Hepatocyte (in vitro differentiated cells): ENCODE measurements around the gene RAP1GAP. TPM values are rescaled to one million over a fixed set of nuclear protein-coding genes. Genes with fewer than 3 reads are reported as not detected.

Source experiments
- DNase-seq: peaks from one replicate; pipeline ENCODE4 v3.0.0-alpha.2; 2016; ENCODE audit warnings: low spot score
- H2AFZ ChIP-seq: fragments of 200-600 bp; sonication (generic); 2 replicates; pipeline ENCODE4 v1.6.0; 2016; ENCODE audit warnings: antibody characterized with exemption, mild to moderate bottlenecking
- H3K27ac ChIP-seq: fragments of 200-600 bp; sonication (generic); 2 replicates; pipeline ENCODE4 v1.5.1; 2016; ENCODE audit warnings: mild to moderate bottlenecking
- H3K27me3 ChIP-seq: fragments of 200-600 bp; sonication (generic); 2 replicates; pipeline ENCODE4 v1.6.1; 2016
- H3K36me3 ChIP-seq: fragments of 200-600 bp; sonication (generic); replicated peaks from 2 replicates; pipeline ENCODE4 v1.5.1; 2016; ENCODE audit warnings: low read depth; ENCODE audit not compliant: insufficient read depth
- H3K4me1 ChIP-seq: fragments of 200-600 bp; sonication (generic); 2 replicates; pipeline ENCODE4 v1.5.1; 2016; ENCODE audit warnings: mild to moderate bottlenecking, moderate library complexity; ENCODE audit not compliant: insufficient read depth
- H3K4me2 ChIP-seq: fragments of 200-600 bp; sonication (generic); 2 replicates; pipeline ENCODE4 v1.6.0; 2016
- H3K4me3 ChIP-seq: fragments of 200-600 bp; sonication (generic); 2 replicates; pipeline ENCODE4 v1.5.1; 2016; ENCODE audit warnings: mild to moderate bottlenecking
- H3K79me2 ChIP-seq: fragments of 200-600 bp; sonication (generic); 2 replicates; pipeline ENCODE4 v1.6.0; 2017; ENCODE audit warnings: mild to moderate bottlenecking
- H3K9me2 ChIP-seq: fragments of 200-600 bp; sonication (generic); replicated peaks from 2 replicates; pipeline ENCODE4 v1.6.0; 2017; ENCODE audit warnings: mild to moderate bottlenecking; ENCODE audit not compliant: insufficient read depth
- H3K9me3 ChIP-seq: fragments of 200-600 bp; sonication (generic); 2 replicates; pipeline ENCODE4 v1.5.1; 2016; ENCODE audit warnings: low read depth, mild to moderate bottlenecking
- H4K20me1 ChIP-seq: fragments of 200-600 bp; sonication (generic); 2 replicates; pipeline ENCODE4 v1.6.0; 2016; ENCODE audit warnings: mild to moderate bottlenecking; ENCODE audit not compliant: insufficient read depth, poor library complexity, severe bottlenecking
- CTCF ChIP-seq: fragments of 200-600 bp; sonication (generic); IDR thresholded peaks from 2 replicates; pipeline ENCODE4 v1.5.1; 2016; ENCODE audit warnings: antibody characterized with exemption, mild to moderate bottlenecking; ENCODE audit not compliant: poor library complexity
- EZH2 ChIP-seq: fragments of 200-600 bp; sonication (generic); IDR thresholded peaks from 2 replicates; pipeline ENCODE4 v1.6.1; 2016; ENCODE audit warnings: antibody characterized with exemption, mild to moderate bottlenecking, borderline replicate concordance
- EZH2phosphoT487 ChIP-seq: fragments of 200-600 bp; sonication (generic); IDR thresholded peaks from one replicate; pipeline ENCODE4 v1.6.1; 2018; ENCODE audit warnings: antibody characterized with exemption, mild to moderate bottlenecking, low read depth, moderate library complexity; ENCODE audit not compliant: unreplicated experiment, severe bottlenecking
- WGBS: methylation state at CpG from one replicate; pipeline ENCODE4 v1.1.6; 2016; ENCODE audit warnings: low lambda C conversion rate; ENCODE audit errors: missing lambda C conversion rate; 5-methylcytosine and 5-hydroxymethylcytosine counted together
- polyA plus RNA-seq: library from polyadenylated mRNA; unstranded; fragments of >200 nt; fragmentation: Nextera tagmentation; extraction: Ambion mirVana; gene quantifications from 2 replicates; pipeline ENCODE4 v1.2.1, GENCODE V29; 2016
- total RNA-seq: library from RNA; depleted of rRNA; stranded (reverse); fragments of >200 nt; gene quantifications from 2 replicates; pipeline ENCODE4 v1.2.3, GENCODE V29; 2014

Gene RAP1GAP
- total and polyA plus RNA-seq, 2 experiments from 2014 or later, result 12.3 to 18.0 TPM

GRCh38 chr1:21550866-21551475 lies 118.2 kb downstream of the RAP1GAP start:
- TF ChIP-seq EZH2 (no peak), EZH2phosphoT487 (no peak), CTCF (no peak)
- 75% methylated on average over 12 of the region's 12 CpGs for WGBS
- no peak for DNase-seq
- H3K9me3 ChIP-seq, result no peaks in the 10 kb centered on the region
- no peaks in the 10 kb centered on the region for H3K9me2 ChIP-seq
- no peaks in the 10 kb centered on the region for H3K4me1 ChIP-seq
- no peak overlapping the region for H3K4me3 ChIP-seq
- H3K79me2 ChIP-seq, result no peaks in the 10 kb centered on the region
- no peak overlapping the region for H3K4me2 ChIP-seq
- no peaks in the 10 kb centered on the region for H4K20me1 ChIP-seq
- peaks cover 8% of the 10 kb centered on the region for H3K27me3 ChIP-seq
- no peaks in the 10 kb centered on the region for H3K36me3 ChIP-seq
- H3K27ac ChIP-seq, result no peak overlapping the region
- H2AFZ ChIP-seq, result no peak overlapping the region

- no peak overlapping the region for H3K4me2 ChIP-seq
- WGBS, result 86% methylated on average over 5 of the region's 5 CpGs
- no peak overlapping the region for H3K27ac ChIP-seq
These were observed 119.1 kb downstream of the RAP1GAP start for GRCh38 chr1:21550097-21550496.

GRCh38 chr1:21547876-21548275 lies 121.3 kb downstream of the RAP1GAP start:
- no peak overlapping the region for H3K27ac ChIP-seq
- H3K36me3 ChIP-seq, result no peaks in the 10 kb centered on the region
- H3K4me2 ChIP-seq, result no peak overlapping the region
- no peaks in the 10 kb centered on the region for H3K79me2 ChIP-seq
- H3K4me1 ChIP-seq, result no peaks in the 10 kb centered on the region
- no peaks in the 10 kb centered on the region for H3K9me3 ChIP-seq
- no peaks in the 10 kb centered on the region for H4K20me1 ChIP-seq
- DNase-seq, result no peak
- H3K4me3 ChIP-seq, result no peak overlapping the region
- TF ChIP-seq EZH2phosphoT487 (no peak), CTCF (no peak), EZH2 (no peak)
- H2AFZ ChIP-seq, result no peak overlapping the region
- 83% methylated on average over 10 of the region's 11 CpGs for WGBS
- peaks cover 8% of the 10 kb centered on the region for H3K27me3 ChIP-seq
- H3K9me2 ChIP-seq, result no peaks in the 10 kb centered on the region

More at GRCh38 chr1:21550097-21550496, 119.1 kb downstream of the RAP1GAP start:
- Histone ChIP-seq H3K27me3 (peaks cover 8% of the 10 kb centered on the region), H3K36me3 (no peaks in the 10 kb centered on the region), H3K4me1 (no peaks in the 10 kb centered on the region), H2AFZ (no peak overlapping the region), H3K79me2 (no peaks in the 10 kb centered on the region), H4K20me1 (no peaks in the 10 kb centered on the region), H3K4me3 (no peak overlapping the region), H3K9me3 (no peaks in the 10 kb centered on the region), H3K9me2 (no peaks in the 10 kb centered on the region)
- TF ChIP-seq EZH2phosphoT487, result no peak
- no peak for TF ChIP-seq CTCF
- no peak for TF ChIP-seq EZH2
- no peak for DNase-seq

Other genes starting within 250 kb of the RAP1GAP start
- 12.4 and 14.3 TPM in 2 replicates for gene NBPF3, start 229.2 kb downstream of the RAP1GAP start, total RNA-seq
- gene NBPF3, start 229.2 kb downstream of the RAP1GAP start, polyA plus RNA-seq, result 3.5 and 3.6 TPM in 2 replicates
- gene ALPL, start 159.9 kb downstream of the RAP1GAP start, total RNA-seq, result 1.6 and 2.2 TPM in 2 replicates
- gene ALPL, start 159.9 kb downstream of the RAP1GAP start, polyA plus RNA-seq, result 1.6 and 6.0 TPM in 2 replicates
- gene USP48, start 113.8 kb upstream of the RAP1GAP start, total RNA-seq, result 39.5 and 46.7 TPM in 2 replicates
- gene USP48, start 113.8 kb upstream of the RAP1GAP start, polyA plus RNA-seq, result 36.7 and 38.9 TPM in 2 replicates
- gene LDLRAD2, start 142.9 kb upstream of the RAP1GAP start, total RNA-seq, result 0.10 and 0.20 TPM in 2 replicates
- gene LDLRAD2, start 142.9 kb upstream of the RAP1GAP start, polyA plus RNA-seq, result 8.2 and 10.8 TPM in 2 replicates